ENCODE data around the gene RGMB. TPM values are rescaled to one million over a fixed set of nuclear protein-coding genes. Genes with fewer than 3 reads are reported as not detected.

The RGMB gene
- polyA plus RNA-seq, 1 of the 3 experiments (the other 2 are of a cell fraction), result 86.7 TPM

DNA sequence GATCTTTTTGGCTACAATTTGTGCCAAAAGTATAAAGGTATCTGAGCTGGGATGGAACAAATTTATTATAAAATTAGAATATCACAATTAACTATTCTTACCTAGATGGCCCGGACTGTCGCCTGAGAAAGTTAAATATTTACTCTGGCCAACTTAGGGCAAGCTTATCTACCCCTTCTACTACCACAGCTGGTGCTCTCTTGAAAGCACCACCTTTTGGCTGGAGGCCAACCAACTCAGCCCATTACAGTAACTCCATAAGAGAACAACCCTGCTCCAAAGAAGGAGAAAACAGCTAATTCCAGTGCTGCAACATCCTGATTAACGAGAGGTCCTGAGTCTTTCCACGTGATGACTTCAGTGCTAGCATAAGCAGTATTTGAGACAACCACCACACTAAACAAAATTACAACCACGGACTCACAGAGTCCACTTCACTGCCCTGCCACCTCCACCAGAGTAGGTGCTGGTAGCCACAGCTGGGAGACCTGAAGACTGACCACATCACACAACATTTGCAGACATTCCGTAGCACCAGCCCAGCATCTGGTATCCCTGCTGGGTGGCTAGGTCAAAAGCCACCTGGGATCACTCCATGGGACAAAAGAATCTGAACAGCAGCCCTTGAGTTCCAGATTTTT lies 43.2 kb downstream of the RGMB start (continued):
- TF ChIP-seq, protein P1, sequence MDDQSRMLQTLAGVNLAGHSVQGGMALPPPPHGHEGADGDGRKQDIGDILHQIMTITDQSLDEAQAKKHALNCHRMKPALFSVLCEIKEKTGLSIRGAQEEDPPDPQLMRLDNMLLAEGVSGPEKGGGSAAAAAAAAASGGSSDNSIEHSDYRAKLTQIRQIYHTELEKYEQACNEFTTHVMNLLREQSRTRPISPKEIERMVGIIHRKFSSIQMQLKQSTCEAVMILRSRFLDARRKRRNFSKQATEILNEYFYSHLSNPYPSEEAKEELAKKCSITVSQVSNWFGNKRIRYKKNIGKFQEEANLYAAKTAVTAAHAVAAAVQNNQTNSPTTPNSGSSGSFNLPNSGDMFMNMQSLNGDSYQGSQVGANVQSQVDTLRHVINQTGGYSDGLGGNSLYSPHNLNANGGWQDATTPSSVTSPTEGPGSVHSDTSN (IDR thresholded peaks at IDR 0.05), result no peak
- TF ChIP-seq, protein P2, sequence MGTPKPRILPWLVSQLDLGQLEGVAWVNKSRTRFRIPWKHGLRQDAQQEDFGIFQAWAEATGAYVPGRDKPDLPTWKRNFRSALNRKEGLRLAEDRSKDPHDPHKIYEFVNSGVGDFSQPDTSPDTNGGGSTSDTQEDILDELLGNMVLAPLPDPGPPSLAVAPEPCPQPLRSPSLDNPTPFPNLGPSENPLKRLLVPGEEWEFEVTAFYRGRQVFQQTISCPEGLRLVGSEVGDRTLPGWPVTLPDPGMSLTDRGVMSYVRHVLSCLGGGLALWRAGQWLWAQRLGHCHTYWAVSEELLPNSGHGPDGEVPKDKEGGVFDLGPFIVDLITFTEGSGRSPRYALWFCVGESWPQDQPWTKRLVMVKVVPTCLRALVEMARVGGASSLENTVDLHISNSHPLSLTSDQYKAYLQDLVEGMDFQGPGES (IDR thresholded peaks at IDR 0.05; ENCODE audit: low read depth, low read length), result no peak
- TF ChIP-seq RXRA (IDR thresholded peaks at IDR 0.05; ENCODE audit: borderline replicate concordance, low read depth) (no peak), EZH2phosphoT487 (IDR thresholded peaks at IDR 0.05; ENCODE audit: borderline replicate concordance, low read depth) (no peak), GABPA (IDR thresholded peaks at IDR 0.05; ENCODE audit: low read depth) (no peak), SIN3A (IDR thresholded peaks at IDR 0.05; ENCODE audit: borderline replicate concordance, low read depth, low read length) (no peak), FOSL2 (IDR thresholded peaks at IDR 0.05; ENCODE audit: borderline replicate concordance, low read depth) (no peak), EP300 (IDR thresholded peaks at IDR 0.05; ENCODE audit: borderline replicate concordance in 1 of 2, low read depth in 1 of 2, low read length in 1 of 2) (no peak)

DNA sequence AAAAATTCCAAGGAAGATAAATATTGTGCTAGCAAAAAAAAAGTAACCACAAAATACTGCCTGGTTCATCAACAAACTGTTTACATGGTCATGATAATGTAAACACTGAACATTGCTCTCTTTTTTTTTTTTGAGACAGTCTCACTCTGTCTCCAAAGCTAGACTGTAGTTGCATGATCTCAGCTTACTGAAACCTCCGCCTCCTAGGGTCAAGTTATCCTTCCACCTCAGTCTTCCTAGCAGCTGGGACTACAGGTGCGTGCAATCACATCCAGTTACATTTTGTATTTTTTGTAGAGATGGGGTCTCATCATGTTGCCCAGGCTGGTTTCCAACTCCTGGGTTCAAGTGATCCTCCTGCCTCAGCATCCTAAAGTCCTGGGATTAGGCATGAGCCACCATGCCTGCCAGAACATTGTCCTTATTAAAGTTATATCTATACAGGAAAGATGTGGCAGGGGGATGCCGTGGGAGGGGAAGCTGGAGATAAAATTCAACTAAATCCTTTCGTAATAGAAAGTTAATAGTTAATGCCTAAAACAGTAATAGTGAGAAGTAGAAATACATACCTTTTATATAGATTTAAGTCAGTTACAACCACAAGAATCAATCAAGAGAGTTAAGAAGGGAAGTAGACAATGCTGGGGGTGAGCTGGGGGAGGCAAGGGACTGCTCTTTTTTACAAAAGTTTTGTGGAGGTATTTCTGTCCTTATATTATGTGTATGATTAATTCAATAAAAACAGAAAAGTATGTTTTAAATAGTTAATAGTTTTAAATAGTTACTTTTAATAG lies 52.3 kb downstream of the RGMB start:
- CTCF ChIA-PET, result interaction anchor here (0.8 to 1.2 kb wide), 3 partner anchors 11 to 56 kb away, joined by 3 to 4 read pairs (median 4); no protein-coding TSS in a partner anchor

More for the DNA sequence above, 52.3 kb downstream of the RGMB start:
- H3K4me3 ChIP-seq (ENCODE audit: low read depth in 2 of 2, low read length in 1 of 2), result no peak overlapping the region
- H3K36me3 ChIP-seq (replicated peaks in 1 of 2; ENCODE audit: control insufficient read depth in 1 of 2, insufficient read depth in 2 of 2, low read length in 1 of 2), result no peaks in the 10 kb centered on the region
- no peaks in the 10 kb centered on the region for H3K27me3 ChIP-seq (ENCODE audit: insufficient read depth)
- TF ChIP-seq RXRA (IDR thresholded peaks at IDR 0.05; ENCODE audit: borderline replicate concordance, low read depth), result no peak
- TF ChIP-seq RCOR1 (IDR thresholded peaks at IDR 0.05; ENCODE audit: low read length), result no peak
- no peak for TF ChIP-seq CHD2 (IDR thresholded peaks at IDR 0.05; ENCODE audit: low read length, partially characterized antibody)
- no peak for TF ChIP-seq FOXM1 (IDR thresholded peaks at IDR 0.05; ENCODE audit: low read depth)
- TF ChIP-seq, protein P3, sequence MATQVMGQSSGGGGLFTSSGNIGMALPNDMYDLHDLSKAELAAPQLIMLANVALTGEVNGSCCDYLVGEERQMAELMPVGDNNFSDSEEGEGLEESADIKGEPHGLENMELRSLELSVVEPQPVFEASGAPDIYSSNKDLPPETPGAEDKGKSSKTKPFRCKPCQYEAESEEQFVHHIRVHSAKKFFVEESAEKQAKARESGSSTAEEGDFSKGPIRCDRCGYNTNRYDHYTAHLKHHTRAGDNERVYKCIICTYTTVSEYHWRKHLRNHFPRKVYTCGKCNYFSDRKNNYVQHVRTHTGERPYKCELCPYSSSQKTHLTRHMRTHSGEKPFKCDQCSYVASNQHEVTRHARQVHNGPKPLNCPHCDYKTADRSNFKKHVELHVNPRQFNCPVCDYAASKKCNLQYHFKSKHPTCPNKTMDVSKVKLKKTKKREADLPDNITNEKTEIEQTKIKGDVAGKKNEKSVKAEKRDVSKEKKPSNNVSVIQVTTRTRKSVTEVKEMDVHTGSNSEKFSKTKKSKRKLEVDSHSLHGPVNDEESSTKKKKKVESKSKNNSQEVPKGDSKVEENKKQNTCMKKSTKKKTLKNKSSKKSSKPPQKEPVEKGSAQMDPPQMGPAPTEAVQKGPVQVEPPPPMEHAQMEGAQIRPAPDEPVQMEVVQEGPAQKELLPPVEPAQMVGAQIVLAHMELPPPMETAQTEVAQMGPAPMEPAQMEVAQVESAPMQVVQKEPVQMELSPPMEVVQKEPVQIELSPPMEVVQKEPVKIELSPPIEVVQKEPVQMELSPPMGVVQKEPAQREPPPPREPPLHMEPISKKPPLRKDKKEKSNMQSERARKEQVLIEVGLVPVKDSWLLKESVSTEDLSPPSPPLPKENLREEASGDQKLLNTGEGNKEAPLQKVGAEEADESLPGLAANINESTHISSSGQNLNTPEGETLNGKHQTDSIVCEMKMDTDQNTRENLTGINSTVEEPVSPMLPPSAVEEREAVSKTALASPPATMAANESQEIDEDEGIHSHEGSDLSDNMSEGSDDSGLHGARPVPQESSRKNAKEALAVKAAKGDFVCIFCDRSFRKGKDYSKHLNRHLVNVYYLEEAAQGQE (IDR thresholded peaks at IDR 0.05; ENCODE audit: low read depth, low read length), result no peak
- TF ChIP-seq, protein P1 (IDR thresholded peaks at IDR 0.05), result no peak
- no peak for TF ChIP-seq EZH2phosphoT487 (IDR thresholded peaks at IDR 0.05; ENCODE audit: borderline replicate concordance, low read depth)
- TF ChIP-seq SMC3 (IDR thresholded peaks at IDR 0.05; ENCODE audit: low read depth, low read length), result no peak
- no peak for TF ChIP-seq JUND (IDR thresholded peaks at IDR 0.05)
- no peak overlapping the region for H2AFZ ChIP-seq (ENCODE audit: low read depth)
- no peaks in the 10 kb centered on the region for H3K79me2 ChIP-seq (ENCODE audit: insufficient read depth)
- no peaks in the 10 kb centered on the region for H3K4me1 ChIP-seq (ENCODE audit: control insufficient read depth in 1 of 2, insufficient read depth in 2 of 2, low read depth in 1 of 2, low read length in 1 of 2)
- H3F3A ChIP-seq (replicated peaks; ENCODE audit: insufficient read depth), result peaks cover 5% of the 10 kb centered on the region
- no peaks in the 10 kb centered on the region for H4K20me1 ChIP-seq (ENCODE audit: insufficient read depth)
- POLR2A ChIA-PET, result interaction anchor here (0.5 kb wide), 1 partner anchor 184 kb away, joined by 3 read pairs; no protein-coding TSS in a partner anchor
- H3K4me2 ChIP-seq, result no peak overlapping the region
- 78% methylated on average over 4 of the region's 4 CpGs for WGBS (ENCODE audit: low lambda C conversion rate)
- H3K9me2 ChIP-seq, result no peaks in the 10 kb centered on the region
- no peaks in the 10 kb centered on the region; the same call in 1 of the 2 replicates for H3K9me3 ChIP-seq
- no peak overlapping the region for H3K27ac ChIP-seq (ENCODE audit: low read depth in 2 of 2, low read length in 1 of 2)
- no peak overlapping the region for H3K9ac ChIP-seq
- no peak for DNase-seq
